ENCODE measurements around the gene GPI.

- TF ChIP-seq, protein P1, sequence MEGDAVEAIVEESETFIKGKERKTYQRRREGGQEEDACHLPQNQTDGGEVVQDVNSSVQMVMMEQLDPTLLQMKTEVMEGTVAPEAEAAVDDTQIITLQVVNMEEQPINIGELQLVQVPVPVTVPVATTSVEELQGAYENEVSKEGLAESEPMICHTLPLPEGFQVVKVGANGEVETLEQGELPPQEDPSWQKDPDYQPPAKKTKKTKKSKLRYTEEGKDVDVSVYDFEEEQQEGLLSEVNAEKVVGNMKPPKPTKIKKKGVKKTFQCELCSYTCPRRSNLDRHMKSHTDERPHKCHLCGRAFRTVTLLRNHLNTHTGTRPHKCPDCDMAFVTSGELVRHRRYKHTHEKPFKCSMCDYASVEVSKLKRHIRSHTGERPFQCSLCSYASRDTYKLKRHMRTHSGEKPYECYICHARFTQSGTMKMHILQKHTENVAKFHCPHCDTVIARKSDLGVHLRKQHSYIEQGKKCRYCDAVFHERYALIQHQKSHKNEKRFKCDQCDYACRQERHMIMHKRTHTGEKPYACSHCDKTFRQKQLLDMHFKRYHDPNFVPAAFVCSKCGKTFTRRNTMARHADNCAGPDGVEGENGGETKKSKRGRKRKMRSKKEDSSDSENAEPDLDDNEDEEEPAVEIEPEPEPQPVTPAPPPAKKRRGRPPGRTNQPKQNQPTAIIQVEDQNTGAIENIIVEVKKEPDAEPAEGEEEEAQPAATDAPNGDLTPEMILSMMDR (conservative IDR thresholded peaks at IDR 0.05 in 1 of 2, IDR thresholded peaks at IDR 0.05 in 1 of 2; ENCODE audit: low read depth in 1 of 2, low read length in 2 of 2) = no peak
- no peak for TF ChIP-seq EZH2 (IDR thresholded peaks at IDR 0.05; ENCODE audit: low read length, missing control alignments)
Measured at GRCh38 chr19:34357431-34357830, 7.6 kb upstream of the GPI start.

Measured in fibroblast of lung (primary cell).